Measurements from ENCODE around the gene GEMIN8.
A peak's percentile ranks its signal among the peaks of the same experiment; 100 is the strongest.

GEMIN8 gene

GRCh38 chrX:14015941-14016340 is 13.8 kb downstream of the GEMIN8 start:
- DNase-seq: no peak

- no peak for DNase-seq
Observed at GRCh38 chrX:14015294-14015693, 14.4 kb downstream of the GEMIN8 start.

DNA sequence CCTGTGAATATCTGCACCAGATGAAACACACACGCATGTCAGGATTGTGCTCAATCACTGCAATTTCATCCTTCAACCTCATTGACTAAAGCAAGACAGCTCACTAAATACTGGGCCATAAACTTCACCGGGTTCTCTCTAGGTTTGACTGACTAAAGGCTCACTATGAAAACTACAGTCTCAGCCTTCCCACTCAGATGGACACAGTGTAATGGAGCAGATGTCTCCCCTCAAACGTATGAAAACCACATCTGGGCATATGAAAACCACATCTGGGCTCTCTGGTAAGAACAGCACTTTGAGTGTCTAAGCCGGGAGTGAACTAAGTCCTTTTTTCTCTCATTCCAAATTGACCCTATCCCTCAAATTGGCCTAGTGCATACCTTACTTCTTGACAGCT is 15.2 kb downstream of the GEMIN8 start:
- no peak for DNase-seq

DNA sequence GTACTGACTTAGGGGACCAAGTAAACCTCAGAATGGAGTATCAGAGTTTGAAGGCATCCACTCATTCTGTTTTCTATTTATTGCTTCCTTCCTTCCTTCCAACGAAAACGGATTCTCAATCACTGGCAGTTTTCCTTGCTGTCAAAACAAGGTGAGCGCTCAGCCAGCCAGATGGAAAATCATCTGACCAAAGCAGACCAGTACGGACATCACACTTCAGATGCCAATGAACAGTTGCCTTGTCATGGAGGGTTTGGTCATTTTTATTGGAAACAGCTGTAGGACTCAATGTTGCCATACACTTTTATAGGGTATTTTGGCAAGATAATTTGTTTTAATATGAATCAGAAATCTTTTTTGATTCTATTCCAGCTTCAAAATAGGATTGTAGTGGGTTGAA is 16.6 kb downstream of the GEMIN8 start:
- no peak for DNase-seq

- DNase-seq: no peak
Observed at GRCh38 chrX:14010566-14010965, 19.1 kb downstream of the GEMIN8 start.

DNA sequence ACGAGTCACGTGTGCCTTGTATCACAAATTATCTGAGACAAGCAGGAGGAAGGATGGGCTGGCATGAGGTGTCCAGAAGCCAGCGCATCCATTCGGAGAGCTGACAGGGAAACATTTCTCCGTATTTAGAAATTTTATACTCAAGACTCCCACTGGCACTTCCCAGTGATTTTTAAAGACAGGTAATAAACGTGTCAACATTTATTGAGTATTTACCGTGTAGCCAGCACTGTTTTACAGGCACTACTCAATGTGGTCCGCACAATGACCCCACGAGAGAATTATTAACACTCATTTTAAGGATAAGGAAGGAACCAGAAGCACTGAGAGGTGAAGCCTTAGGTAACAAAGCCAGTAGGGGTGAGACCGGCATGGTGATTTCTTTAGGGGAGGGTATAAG is 23.2 kb downstream of the GEMIN8 start:
- DNase-seq: no peak

DNA sequence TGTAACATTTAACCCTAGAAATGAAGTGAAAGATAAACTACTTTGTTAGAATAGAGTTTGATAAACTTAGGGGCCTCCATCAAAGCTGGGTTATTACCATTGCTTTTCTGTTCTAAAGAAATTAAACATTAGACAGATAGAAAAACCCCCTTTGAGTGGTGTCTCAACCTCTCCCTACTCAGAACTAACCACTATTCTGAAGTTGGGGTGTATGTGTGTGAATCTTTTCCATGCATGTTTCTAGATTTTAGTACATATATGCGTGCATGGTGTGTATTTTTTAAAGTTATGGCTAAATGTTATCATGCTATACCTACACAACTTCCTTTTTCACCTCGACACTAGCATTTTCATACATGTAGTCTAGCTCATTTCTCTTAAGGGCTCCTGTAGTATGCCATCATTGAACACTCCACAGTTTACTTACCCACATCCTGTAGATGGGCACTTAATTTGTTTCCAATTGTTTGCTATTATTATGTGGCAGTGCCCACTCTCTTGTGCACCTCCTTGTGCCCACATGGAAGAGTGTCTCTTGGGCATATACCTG is 25.7 kb downstream of the GEMIN8 start:
- DNase-seq: no peak

DNA sequence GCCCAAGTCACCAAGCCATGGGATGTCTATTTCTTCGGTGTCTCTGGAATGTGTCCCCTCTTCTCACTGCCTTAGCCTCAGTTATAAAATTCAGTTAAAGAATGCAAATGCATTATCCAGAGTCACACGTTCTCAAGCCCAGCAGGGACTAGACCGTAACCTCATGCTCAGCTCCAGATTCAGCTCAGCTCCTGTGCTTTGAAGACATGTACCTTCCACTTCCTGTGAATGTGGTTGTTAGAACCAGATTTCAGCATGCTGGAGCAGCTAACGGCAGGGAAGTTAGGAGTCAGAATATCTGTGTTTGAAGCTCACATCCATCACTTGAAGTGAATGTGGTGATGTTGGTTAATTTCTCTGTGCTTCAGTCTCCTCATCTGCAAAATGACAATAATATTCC is 26.7 kb downstream of the GEMIN8 start:
- no peak for DNase-seq

GRCh38 chrX:13996650-13997049 is 33.0 kb downstream of the GEMIN8 start:
- peak in 20 of 51 donors; percentile 0 to 31 (median 4) for DNase-seq

GRCh38 chrX:13994536-13995080 is 35.1 kb downstream of the GEMIN8 start:
- DNase-seq: no peak

DNA sequence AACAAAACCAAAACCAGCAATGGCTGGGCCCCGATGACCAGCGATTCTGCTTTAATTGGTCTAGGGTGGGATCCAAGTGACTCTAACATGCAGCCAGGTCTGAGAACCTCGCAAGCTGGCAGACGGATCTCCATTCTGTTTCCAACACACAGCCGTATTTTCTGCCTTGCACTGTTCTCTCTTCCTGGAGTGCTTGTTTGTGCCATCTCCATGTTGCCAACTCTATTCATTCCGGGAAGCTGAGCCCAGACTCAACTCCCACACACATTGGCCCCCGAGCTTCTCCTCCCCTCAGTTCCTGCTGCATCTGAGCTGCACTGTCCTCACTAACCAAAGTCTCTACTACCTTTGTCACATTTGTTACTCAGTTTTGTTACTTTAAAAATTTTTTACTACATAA is 35.6 kb downstream of the GEMIN8 start:
- DNase-seq: peak in 43 of 51 donors; percentile 0 to 75 (median 24)

- DNase-seq: peak in 18 of 51 donors; percentile 0 to 51 (median 8)
Observed at GRCh38 chrX:13990126-13990800, 39.4 kb downstream of the GEMIN8 start.

GRCh38 chrX:13985697-13986435 is 43.8 kb downstream of the GEMIN8 start:
- DNase-seq: no peak

DNA sequence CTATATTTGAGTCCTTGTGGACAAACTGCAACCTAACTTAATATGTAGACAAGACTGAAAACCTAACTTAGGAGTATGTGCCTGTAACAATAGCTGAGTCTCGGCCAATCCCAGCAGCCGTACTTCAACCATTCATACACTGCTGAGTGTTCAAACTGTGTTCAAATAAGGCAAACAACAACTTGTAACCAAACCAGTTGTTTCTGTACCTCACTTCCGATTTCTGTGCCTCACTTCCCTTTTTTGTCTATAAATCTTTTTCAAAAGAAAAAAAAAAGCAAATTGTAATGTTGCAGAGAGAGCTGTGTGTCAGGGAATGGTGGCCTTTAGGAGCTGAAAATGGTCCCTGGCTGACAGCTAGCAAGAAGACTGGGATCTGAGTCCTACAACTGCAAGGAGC is 46.0 kb downstream of the GEMIN8 start:
- no peak for DNase-seq

DNA sequence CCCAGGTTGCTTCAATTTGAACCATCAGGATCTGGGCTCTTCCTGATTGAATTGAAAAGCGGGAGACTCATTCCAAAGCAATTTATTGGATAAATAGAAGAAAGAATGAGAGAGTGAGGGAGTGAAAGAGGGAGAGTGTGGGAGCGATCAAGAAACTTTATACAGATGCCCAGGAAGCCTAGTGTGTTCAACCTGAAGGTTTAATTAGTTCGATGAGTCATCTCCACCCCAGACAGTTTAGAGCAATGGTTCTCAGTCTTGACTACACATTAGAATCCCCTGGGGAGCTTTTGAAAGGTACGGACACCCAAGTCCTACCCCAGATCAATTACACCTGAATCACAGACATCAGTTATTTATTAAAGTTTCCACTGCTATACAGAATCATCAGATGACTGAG is 61.5 kb downstream of the GEMIN8 start:
- no peak for DNase-seq

GRCh38 chrX:13967636-13968035 is 62.1 kb downstream of the GEMIN8 start:
- DNase-seq: no peak

DNA sequence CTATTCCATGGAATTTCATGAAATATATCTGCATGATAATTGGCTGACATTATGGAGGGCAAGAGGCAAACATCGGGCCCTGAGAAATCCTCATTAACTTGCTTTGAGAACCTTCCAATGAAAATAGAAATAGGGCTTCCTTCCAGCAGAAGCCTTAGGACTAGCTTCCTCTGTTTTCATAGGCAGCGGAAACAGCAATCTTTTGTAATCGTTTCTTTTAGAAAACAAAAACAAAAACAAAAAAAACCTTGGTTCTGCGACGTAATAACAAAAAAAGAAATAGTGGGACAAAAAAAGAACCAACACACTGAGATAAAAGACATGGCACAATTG is 62.9 kb downstream of the GEMIN8 start:
- no peak for DNase-seq

GRCh38 chrX:13966071-13966792 is 63.5 kb downstream of the GEMIN8 start:
- DNase-seq: peak in 13 of 51 donors; percentile 0 to 31 (median 3)

- DNase-seq: peak in 24 of 51 donors; percentile 1 to 37 (median 9)
Observed at GRCh38 chrX:13965531-13965930, 64.2 kb downstream of the GEMIN8 start.

GRCh38 chrX:13956998-13957397 is 72.7 kb downstream of the GEMIN8 start:
- DNase-seq: no peak

All from hypothalamus (tissue), 51 donors.